Measurements from ENCODE around the gene PAFAH2.
"Not testable (repeated sequence)": the region's sequence is repeated elsewhere in the genome, so short reads cannot be mapped to it uniquely, and the experiment has no call there.

PAFAH2 gene

DNA sequence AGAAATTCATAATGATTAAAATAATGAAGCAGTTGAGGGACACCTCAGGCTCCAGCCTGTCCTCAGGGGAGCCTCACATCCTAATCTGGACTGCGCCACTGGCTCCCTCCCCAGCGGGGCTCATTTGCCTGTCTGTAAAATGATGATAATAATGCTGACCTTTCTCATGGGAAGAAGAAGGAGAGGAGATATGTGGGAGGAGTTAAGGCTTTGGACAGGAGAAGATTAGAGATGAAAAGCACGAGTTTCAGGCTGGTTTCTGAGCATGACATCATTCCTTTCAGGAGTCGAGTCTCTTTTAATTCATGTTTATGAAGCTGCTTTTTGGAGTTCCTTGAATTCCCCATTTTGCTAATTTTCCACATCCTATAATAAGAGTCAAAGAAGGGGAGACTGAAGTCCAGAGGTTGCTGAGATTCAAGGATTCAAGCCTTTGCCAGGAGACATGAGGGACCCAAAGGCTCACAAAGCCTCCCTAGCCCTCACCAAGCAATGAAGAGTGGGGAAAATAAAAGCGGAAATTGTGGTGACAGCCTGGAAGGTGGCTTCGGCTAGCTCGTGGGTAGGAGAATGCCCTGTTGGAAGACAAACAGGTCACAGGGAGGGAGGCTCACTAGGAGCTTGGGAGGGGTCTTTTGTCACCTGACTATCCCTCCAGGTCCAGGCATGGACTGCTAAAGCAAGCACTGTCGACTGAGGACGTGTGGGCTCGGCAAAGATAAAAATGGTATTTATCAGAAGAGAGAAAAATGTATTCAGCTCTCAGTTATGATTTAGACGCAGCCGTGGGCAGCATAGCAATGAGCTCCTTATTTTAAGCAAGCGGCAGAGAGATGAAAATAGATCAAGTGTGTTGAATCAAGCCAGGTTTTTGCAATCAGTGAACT is 64.1 kb downstream of the PAFAH2 start:
- no peak for DNase-seq (ENCODE audit: low read depth in 2 of 2)

DNA sequence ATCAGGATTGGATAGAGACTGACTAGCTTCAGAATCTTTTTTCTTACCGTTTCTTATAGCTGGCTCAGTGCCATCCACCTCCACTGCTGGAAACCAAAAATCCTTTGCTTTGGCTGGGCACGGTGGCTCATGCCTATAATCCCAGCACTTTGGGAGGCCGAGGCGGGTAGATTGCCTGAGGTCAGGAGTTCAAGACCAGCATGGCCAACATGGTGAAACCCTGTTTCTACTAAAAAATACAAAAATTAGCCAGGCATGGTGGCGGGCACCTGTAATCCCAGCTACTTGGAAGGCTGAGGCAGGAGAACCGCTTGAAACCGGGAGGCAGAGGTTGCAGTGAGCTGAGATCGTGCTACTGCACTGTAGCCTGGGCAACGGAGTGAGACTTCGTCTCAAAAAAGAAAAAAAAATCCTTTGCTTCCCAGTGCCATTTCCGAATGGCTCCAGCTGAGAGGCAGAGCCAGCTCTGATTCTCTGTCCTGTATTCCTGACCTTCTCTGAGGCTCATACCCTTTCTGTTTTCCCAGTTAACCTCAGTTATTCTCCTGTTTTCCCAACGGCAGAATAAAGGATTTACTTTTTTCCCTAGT is 65.0 kb downstream of the PAFAH2 start:
- not testable (repeated sequence) for DNase-seq (ENCODE audit: low read depth in 2 of 2)

DNA sequence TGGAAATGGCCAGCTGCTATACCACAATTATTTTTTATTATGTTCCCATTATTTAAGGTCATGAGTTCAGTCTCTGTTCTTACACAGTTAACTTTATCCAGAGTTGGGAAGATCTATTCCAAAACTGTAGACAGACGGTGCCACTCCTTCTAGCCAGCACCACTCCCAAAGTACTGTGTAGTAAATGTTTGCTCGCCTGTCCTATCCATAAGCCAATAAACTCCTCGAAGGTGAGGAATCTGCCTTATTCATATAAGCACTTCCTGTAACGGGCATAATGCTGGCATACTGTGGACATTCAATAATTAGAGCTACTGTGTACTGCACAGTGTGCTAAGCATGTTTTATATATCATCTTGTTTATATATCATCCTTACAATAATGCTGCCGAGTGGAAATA is 65.5 kb downstream of the PAFAH2 start:
- DNase-seq (ENCODE audit: low read depth in 2 of 2) = no peak

GRCh38 chr1:25929016-25929415 is 68.8 kb downstream of the PAFAH2 start:
- DNase-seq (ENCODE audit: low read depth in 2 of 2) = no peak

- DNase-seq (ENCODE audit: low read depth in 2 of 2) = no peak
Measured at GRCh38 chr1:25927521-25928265, 70.2 kb downstream of the PAFAH2 start.

- no peak for DNase-seq (ENCODE audit: low read depth in 2 of 2)
Measured at GRCh38 chr1:25926731-25927496, 70.9 kb downstream of the PAFAH2 start.

DNA sequence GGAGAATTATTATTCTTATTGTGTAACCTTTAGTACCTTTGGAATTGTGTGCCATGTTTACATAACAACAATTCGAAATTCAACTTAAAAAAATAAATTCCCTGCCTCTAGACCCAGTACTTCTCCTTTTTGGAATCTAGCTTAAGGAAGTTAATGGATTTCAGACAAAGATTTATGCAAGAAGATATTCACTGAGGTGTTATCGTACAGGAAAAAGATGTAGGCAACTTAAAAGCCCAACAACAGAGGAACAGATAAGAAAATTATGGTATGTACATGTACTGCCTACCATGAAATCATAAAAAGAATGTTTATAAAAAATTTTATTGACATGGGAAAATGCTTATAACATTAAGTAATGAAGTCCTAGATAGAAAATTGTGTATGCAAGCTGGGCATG is 73.4 kb downstream of the PAFAH2 start:
- DNase-seq (ENCODE audit: low read depth in 2 of 2) = no peak

DNA sequence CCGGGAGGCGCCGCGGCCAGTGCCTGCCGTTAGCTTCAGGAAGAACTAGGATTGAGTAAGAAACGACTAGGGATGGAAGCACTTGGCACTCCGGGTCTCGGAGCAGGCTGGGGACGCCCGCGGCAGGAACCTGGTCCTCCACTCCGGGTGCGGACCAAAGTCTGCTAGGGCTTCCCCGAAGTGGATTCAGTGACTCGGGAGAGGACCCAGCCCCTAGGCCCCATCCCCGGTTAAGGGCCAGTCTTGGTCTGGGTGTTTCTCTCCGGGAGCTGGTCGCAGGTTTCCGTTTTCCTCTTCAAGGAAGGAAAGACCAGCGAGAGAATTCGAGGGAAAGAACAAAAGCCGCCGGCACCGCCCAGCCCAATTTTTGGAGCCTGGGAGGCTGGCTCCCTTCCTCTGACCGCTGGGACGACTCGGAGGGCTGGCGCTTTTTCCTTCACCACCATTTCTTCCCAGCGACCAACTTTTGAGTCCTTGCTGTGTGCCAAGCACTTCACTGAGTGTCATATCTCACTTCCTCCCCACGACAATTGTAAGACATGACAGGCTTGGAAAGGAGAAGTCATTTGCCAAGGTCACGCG is 74.8 kb downstream of the PAFAH2 start:
- DNase-seq (ENCODE audit: low read depth in 2 of 2) = no peak

DNA sequence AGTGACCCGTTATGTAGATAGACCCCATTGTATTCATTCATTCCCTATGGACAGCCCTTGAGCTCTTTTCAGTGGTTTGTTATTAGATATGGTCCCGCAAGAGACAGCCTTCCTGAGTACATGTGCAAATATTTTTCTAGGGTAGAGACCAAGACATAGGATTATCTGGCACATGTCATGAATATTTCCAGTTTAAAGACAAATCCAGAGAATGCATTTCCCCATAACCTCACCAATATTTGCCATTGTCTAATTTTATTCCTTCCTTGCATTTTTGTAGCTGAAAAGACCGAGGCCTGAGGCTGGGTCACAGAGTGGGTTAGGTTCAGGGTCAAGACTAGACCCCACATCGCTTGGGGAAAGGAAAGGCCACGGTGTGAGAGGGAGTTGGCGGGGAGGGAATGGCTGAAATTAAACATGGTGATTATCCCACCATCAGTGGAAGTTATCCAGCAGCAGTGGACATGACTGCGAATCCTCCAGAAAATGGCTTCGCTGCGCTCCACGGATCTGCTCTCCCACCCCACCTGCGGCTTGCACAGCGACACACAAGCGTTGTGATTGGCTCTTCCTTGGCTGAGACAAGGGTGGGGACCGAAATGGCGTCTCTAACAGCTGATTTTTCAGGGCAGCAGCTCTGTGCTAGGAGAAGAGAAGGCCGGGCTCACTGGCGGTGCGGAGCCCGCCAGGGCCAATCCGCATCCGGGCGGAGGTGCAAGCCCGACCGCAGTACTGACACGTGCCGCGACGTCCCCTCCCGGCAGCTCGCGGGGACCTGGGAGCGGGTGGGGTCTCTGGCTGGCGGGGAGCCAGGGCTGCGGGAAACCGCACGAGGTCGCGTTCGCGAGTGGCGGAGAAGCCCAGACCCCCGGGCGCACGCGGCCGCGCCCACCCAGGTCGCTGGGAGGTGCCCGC is 75.5 kb downstream of the PAFAH2 start:
- DNase-seq (ENCODE audit: low read depth in 2 of 2) = peak; percentile 1 to 22

DNA sequence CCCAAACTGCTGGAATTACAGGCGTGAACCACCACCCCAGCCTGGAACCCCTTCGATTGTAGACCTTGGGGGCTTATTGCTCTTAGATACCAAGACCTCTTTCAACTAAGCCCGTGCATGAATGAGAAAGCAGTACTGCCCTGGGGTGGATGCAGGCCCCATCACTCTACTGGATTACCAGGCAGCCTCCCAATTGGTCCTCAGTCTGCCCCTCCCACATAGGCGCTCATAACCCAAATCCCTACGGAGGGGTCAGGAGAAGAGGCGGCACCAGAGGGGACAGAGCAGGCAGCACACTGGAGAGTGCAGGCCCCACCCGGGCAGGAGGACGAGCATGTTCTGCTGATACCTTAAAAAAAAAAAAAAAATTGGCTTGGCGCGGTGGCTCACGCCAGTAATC is 79.2 kb downstream of the PAFAH2 start:
- no peak for DNase-seq (ENCODE audit: low read depth in 2 of 2)

- DNase-seq (ENCODE audit: low read depth in 2 of 2) = peak; percentile 3 to 7
Measured at GRCh38 chr1:25917996-25918395, 79.9 kb downstream of the PAFAH2 start.

DNA sequence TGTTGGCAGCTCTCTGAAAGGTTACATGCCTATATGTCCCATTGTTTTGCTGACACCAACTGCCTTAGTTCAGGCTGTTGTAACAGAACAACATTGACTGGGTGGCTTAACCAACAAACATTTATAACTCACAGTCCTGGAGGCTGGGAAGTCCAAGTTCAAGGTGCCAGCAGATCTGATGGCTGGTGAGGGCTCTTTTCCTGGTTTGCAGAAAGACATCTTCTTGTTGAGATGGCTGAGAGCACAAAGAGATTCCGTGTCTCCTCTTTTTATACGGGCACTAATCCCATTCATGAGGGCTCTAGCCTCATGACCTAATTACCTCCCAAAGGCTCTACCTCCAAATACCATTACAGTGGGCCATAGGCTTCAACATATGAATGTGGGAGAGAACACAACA is 81.4 kb downstream of the PAFAH2 start:
- no peak for DNase-seq (ENCODE audit: low read depth in 2 of 2)

GRCh38 chr1:25914074-25914995 is 83.5 kb downstream of the PAFAH2 start:
- no peak for DNase-seq (ENCODE audit: low read depth in 2 of 2)

DNA sequence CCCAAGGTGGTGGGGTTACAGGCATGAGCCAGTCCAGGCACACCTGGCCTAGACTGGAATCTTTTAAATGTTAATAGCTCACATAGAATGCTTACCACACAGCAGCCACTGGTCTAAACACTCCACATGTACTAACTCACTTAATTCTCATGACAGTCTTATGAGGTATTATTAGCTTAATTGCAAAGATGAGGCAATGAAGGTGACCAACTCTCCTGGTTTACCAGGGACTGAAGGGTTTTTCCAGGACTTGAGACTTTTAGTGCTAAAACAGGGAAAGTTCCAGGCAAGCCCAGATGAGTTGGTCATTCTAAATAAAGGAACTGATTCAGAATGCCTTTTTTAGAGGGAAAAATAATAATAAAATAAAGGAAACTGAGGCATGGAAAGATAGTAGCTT is 84.7 kb downstream of the PAFAH2 start:
- no peak for DNase-seq (ENCODE audit: low read depth in 2 of 2)

- no peak for DNase-seq (ENCODE audit: low read depth in 2 of 2)
Measured at GRCh38 chr1:25912076-25912831, 85.6 kb downstream of the PAFAH2 start.

GRCh38 chr1:25911162-25911561 is 86.7 kb downstream of the PAFAH2 start:
- DNase-seq (ENCODE audit: low read depth in 2 of 2) = no peak

Data from stimulated activated CD8-positive, alpha-beta memory T cell treated with anti-CD3 and anti-CD28 coated beads, Interleukin-7, amount 100 ng/mL, for 4 hours (primary cell).